DND-41 (cell line): ENCODE data around the gene PAGR1.

ENCODE experiments used
- ATAC-seq: fragments of 200-7000 bp; cut with Tn5 transposase; 3 replicates; pipeline ENCODE4 v1.9.1; 2021; ENCODE audit warnings: low read depth; ENCODE audit not compliant: insufficient read depth
- DNase-seq: peaks from one replicate; pipeline ENCODE4 v3.0.0-alpha.2; 2020
- H2AFZ ChIP-seq: 2 replicates; pipeline ENCODE4 v1.6.0; 2012; ENCODE audit warnings: low read depth, low read length
- H3K27ac ChIP-seq: 2 replicates; pipeline ENCODE4 v1.5.1; 2012; ENCODE audit warnings: low read length, inconsistent platforms
- H3K27me3 ChIP-seq: fragments of 200-600 bp; sonication (generic); 2 replicates; pipeline ENCODE4 v1.6.0; 2012; ENCODE audit warnings: low read length, mild to moderate bottlenecking, inconsistent platforms; ENCODE audit not compliant: insufficient read depth, poor library complexity
- H3K36me3 ChIP-seq: 2 replicates; pipeline ENCODE4 v1.5.1; 2012; ENCODE audit warnings: low read length, inconsistent platforms; ENCODE audit not compliant: insufficient read depth
- H3K4me1 ChIP-seq: 2 replicates; pipeline ENCODE4 v1.5.1; 2012; ENCODE audit warnings: mild to moderate bottlenecking, low read length; ENCODE audit not compliant: insufficient read depth
- H3K4me2 ChIP-seq: 2 replicates; pipeline ENCODE4 v1.6.0; 2012; ENCODE audit warnings: mild to moderate bottlenecking, moderate library complexity, low read length, inconsistent platforms; ENCODE audit not compliant: insufficient read depth
- H3K4me3 ChIP-seq, 2 experiments: fragments of 200-600 bp in 1 of 2; shearing (Covaris generic) in 1 of 2; 2 replicates each; pipeline ENCODE4 v1.5.1; 2012 to 2016; ENCODE audit warnings: inconsistent platforms in 2 of 2, low read length in 2 of 2, mild to moderate bottlenecking in 2 of 2, low read depth in 1 of 2, moderate library complexity in 1 of 2
- H3K79me2 ChIP-seq: 2 replicates; pipeline ENCODE4 v1.6.0; 2012; ENCODE audit warnings: low read length, inconsistent platforms; ENCODE audit not compliant: insufficient read depth
- H3K9ac ChIP-seq: 2 replicates; pipeline ENCODE4 v1.6.0; 2012; ENCODE audit warnings: low read depth, mild to moderate bottlenecking, inconsistent platforms, low read length, moderate library complexity
- H3K9me3 ChIP-seq: 2 replicates; pipeline ENCODE4 v1.5.1; 2012; ENCODE audit warnings: low read length, moderate library complexity, mild to moderate bottlenecking, inconsistent platforms; ENCODE audit not compliant: insufficient read depth, severe bottlenecking
- H4K20me1 ChIP-seq: 2 replicates; pipeline ENCODE4 v1.6.0; 2012; ENCODE audit warnings: low read length; ENCODE audit not compliant: insufficient read depth
- CTCF ChIP-seq: IDR thresholded peaks from 2 replicates; pipeline ENCODE4 v1.5.1; 2012; ENCODE audit warnings: borderline replicate concordance, low read length, moderate library complexity, mild to moderate bottlenecking; ENCODE audit not compliant: poor library complexity, severe bottlenecking; ENCODE audit errors: extremely low read depth
- EZH2 ChIP-seq: IDR thresholded peaks from 3 replicates; pipeline ENCODE4 v1.6.1; 2012; ENCODE audit warnings: borderline replicate concordance, low read depth, mild to moderate bottlenecking, moderate library complexity, low read length, inconsistent platforms; ENCODE audit not compliant: severe bottlenecking

The PAGR1 gene

GRCh38 chr16:29806641-29807425 lies 9.1 kb upstream of the PAGR1 start:
- Histone ChIP-seq H3K4me3 (peak overlapping the region; percentile 65 to 96), H2AFZ (no peak overlapping the region), H3K36me3 (peaks cover 72% of the 10 kb centered on the region), H3K4me2 (peak overlapping the region; percentile 96), H3K27ac (peak overlapping the region; percentile 99), H3K9me3 (no peaks in the 10 kb centered on the region), H4K20me1 (peaks cover 36% of the 10 kb centered on the region), H3K27me3 (no peaks in the 10 kb centered on the region), H3K4me1 (peaks cover 76% of the 10 kb centered on the region), H3K79me2 (peaks cover 48% of the 10 kb centered on the region), H3K9ac (peak overlapping the region; percentile 99)
- TF ChIP-seq EZH2: no peak
- no peak for TF ChIP-seq CTCF
- ATAC-seq: peak; percentile 4; the same call in 1 of the 3 replicates
- DNase-seq: peak; percentile 85

- peaks cover 36% of the 10 kb centered on the region for H4K20me1 ChIP-seq
- peaks cover 65% of the 10 kb centered on the region for H3K36me3 ChIP-seq
- peaks cover 71% of the 10 kb centered on the region for H3K4me1 ChIP-seq
- peak; percentile 95 for DNase-seq
- H3K27me3 ChIP-seq: no peaks in the 10 kb centered on the region
- 0 out of 2 replicates have a peak overlapping the region, but pooled peaks have one; percentile 1 for H2AFZ ChIP-seq
- ATAC-seq: peak; percentile 55
- H3K79me2 ChIP-seq: peaks cover 48% of the 10 kb centered on the region
- peak overlapping the region; percentile 99 for H3K27ac ChIP-seq
- H3K4me2 ChIP-seq: peak overlapping the region; percentile 96
- TF ChIP-seq EZH2 (no peak), CTCF (peak; percentile 67)
- H3K4me3 ChIP-seq: peak overlapping the region; percentile 65 to 96
- H3K9me3 ChIP-seq: no peaks in the 10 kb centered on the region
- peak overlapping the region; percentile 99 for H3K9ac ChIP-seq
These were observed 8.3 kb upstream of the PAGR1 start for GRCh38 chr16:29807426-29808218.

- no peaks in the 10 kb centered on the region for H3K27me3 ChIP-seq
- peaks cover 48% of the 10 kb centered on the region for H3K79me2 ChIP-seq
- peak overlapping the region; percentile 65 to 96 for H3K4me3 ChIP-seq
- peaks cover 36% of the 10 kb centered on the region for H4K20me1 ChIP-seq
- H3K36me3 ChIP-seq: peaks cover 58% of the 10 kb centered on the region
- DNase-seq (peak; percentile 40), ATAC-seq (no peak)
- H3K4me2 ChIP-seq: peak overlapping the region; percentile 96
- H2AFZ ChIP-seq: no peak overlapping the region
- H3K27ac ChIP-seq: peak overlapping the region; percentile 99
- peaks cover 68% of the 10 kb centered on the region for H3K4me1 ChIP-seq
- no peaks in the 10 kb centered on the region for H3K9me3 ChIP-seq
- TF ChIP-seq CTCF (no peak), EZH2 (no peak)
- peak overlapping the region; percentile 99 for H3K9ac ChIP-seq
These were observed 7.6 kb upstream of the PAGR1 start for GRCh38 chr16:29808219-29808900.
